LNCAP (cell line): ENCODE results near the gene SRRM2.

ENCODE experiments used
- CTCF ChIP-seq: fragments of 450-650 bp; IDR thresholded peaks from 2 replicates; pipeline ENCODE4 v1.5.1; 2017; ENCODE audit warnings: mild to moderate bottlenecking

Gene SRRM2

DNA sequence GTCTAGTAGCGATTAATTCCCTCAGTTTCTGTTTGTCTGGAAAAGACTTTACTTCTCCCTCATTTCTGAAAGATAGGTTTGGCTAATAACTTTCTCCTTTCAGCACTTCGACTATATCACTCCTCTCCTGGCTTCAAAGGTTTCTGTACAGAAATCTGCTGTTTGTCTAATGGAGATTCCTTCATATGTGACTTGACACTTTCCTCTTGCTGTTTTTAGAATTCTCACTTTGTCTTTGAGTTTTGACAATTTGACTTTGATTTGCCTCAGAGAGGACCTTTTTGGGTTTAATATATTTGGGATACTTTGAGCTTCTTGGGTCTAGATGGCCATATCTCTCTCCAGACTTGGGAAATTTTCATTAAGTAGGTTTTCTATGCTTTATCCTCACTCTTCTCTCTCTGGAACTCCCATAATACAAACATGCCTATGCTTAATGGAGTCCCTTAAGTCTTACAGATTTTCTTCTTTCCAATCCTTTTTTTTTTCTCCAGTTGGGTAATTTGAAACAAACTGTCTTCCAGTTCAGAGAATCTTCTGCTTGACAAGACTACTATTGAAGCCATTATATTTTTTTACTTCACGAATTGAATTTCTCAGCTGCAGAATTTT is 56.8 kb downstream of the SRRM2 start:
- no peak for TF ChIP-seq CTCF

DNA sequence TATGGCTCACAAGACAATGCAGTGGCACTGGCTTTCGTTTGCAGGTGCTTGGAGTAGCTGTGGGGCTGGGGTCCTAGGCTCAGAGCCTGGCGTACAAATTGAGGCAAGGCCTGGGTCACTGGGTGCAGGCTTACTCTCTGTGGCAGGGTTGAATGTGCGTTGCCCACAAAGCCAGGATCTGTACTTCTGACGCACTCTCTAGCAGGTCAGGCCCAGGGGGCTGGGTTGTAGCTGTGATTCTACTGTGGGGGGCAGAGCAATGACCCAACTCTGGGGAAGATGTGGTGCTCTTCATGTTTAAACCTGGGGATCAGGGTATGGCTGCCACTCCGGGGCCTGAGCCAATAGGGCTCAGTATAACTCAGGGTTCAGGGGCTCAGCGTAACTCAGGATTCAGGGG is 58.2 kb downstream of the SRRM2 start:
- TF ChIP-seq CTCF: no peak

DNA sequence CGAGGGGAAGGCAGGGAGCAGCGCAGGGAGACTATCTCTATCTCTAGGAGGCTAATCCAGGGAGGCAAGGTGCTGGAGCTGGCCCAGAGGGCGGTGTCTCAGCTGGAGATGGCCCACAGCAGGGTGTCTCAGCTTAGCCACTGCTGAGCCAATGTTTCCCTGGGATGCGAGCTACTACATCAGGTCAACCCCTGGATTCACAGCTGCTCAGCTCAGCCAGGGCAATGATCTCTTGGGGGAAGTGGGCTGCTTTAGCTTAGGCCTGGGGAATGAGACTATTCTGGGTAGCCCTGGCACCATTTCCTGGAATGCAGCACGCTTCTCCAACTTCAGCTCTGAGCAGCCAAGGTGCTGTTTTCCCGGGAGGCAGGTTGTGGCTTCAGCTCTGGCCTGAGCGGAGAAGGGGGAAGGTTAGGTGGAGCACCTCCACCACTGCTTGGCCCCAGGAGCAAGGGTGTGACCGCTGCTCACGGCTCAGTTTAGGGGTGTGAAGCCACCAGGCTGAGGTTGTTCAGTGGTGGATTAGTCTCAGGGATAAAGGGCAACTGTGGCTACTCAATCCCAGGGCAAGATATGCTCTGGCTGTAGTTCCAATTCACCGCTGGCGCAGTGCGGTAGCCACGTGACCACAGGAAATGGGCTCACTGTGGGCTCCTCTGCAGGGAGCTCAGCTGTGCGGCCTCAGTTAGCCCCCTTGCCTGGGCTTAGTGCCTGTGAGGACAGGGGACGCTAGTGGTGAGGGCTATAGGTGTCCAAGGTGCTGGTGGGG is 59.4 kb downstream of the SRRM2 start:
- no peak for TF ChIP-seq CTCF

DNA sequence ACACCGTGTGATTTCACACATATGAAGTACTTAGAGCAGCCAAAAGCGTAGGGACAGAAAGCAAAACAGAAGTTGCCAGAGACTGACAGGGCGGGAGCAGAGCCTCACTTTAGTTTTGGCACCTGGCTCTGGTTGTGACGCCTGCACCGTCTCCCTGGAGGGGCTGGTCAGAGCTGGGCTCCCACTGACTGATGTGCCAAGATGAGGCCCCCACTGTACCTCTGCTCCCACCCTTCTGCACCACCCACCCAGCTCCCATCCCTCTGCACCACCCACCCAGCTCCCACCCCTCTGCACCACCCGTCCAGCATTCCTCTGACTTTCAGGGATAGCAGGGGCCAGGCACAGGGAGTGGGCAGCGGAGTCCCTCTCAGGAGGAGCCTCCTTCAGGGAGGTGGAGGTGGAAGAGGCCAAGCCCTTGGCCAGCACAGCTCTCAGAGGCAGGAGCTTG is 61.4 kb downstream of the SRRM2 start:
- no peak for TF ChIP-seq CTCF

- no peak for TF ChIP-seq CTCF
Observed at GRCh38 chr16:2814551-2815298, 62.3 kb downstream of the SRRM2 start.

- no peak for TF ChIP-seq CTCF
Observed at GRCh38 chr16:2815299-2815771, 62.9 kb downstream of the SRRM2 start.

DNA sequence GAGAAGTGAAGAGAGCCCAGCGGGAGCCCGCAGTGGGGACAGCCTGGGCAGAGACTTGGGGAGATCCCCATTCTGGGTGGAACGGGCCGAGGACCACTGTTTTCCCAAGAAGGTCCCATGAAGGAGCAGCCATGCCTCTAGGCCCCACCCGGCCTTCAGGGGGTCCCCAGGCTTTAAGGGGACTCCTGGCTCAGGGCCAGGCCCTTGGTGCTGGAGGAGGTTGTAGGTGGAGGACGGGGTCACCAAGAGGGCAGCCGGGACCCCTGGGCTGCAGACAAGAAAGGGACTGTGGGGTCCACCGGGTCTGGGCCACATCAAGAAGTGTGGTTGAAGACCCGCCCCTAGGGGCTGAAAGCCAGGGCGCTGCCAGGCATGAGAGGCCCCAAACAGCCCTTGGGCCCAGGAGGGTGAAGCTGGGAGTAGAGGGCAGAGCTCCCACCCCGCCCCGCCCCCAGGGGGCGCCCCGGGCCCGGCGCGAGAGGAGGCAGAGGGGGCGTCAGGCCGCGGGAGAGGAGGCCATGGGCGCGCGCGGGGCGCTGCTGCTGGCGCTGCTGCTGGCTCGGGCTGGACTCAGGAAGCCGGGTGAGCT is 64.4 kb downstream of the SRRM2 start, which contains the start of gene PRSS21:
Gene PRSS21, plus strand, starts transcription at position 487 of the 589 bp plus-strand sequence. Its CDS starts 32 bp downstream, at position 519.
- no peak for TF ChIP-seq CTCF
